LNCaP clone FGC (cell line): ENCODE data around the gene CD2BP2.
"Not testable (repeated sequence)": the region's sequence is repeated elsewhere in the genome, so short reads cannot be mapped to it uniquely, and the experiment has no call there.

Experiments used
- DNase-seq: peaks from one replicate; pipeline ENCODE4 v3.0.0-alpha.2; 2011; ENCODE audit warnings: low read depth
- H3K4me3 ChIP-seq: 2 replicates; pipeline ENCODE4 v1.5.1; 2011; ENCODE audit warnings: mild to moderate bottlenecking, low read depth, low read length, control low read depth

CD2BP2 gene

DNA sequence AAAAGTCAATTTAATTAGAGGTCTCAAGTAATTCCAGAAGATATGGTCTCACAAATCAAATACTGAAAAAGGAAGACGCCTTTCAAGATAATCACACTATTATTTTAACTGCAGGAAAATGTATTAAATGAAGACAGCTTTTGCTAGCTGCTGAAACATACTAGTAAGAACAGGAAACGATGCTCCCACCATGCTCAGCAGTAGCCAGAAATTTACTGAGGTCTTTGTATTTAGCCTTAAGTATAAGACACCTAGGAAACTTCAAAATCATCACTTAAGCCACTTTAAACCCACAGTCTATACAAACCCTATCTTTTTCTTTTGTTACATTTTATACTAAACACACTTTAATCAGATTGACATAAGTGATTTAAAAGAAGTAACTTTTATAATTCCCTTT is 36.5 kb downstream of the CD2BP2 start:
- H3K4me3 ChIP-seq, result not testable (repeated sequence)

GRCh38 chr16:30310937-30311336 is 44.2 kb downstream of the CD2BP2 start:
- not testable (repeated sequence) for H3K4me3 ChIP-seq, DNase-seq

More for the DNA sequence above, 36.5 kb downstream of the CD2BP2 start:
- DNase-seq, result not testable (repeated sequence)

DNA sequence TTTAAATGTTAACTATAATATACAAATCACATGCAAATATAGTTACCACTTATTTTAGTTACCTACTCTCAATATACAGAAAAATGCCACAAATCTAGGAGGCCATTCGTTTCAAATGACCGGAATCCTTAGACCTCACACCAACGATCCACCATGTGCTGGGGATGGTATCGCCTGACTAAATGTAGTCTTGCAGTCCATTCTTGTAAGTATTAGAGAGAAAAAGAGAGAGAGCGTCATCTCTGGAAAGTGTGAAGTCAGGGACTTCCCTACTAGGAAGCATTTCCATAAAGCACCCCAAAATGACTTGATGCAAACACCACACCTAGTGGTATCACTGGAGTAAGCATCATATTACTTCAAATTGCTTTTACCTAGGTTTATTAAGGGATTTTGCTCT is 45.9 kb downstream of the CD2BP2 start:
- not testable (repeated sequence) for DNase-seq, H3K4me3 ChIP-seq
